CD4-positive, CD25-positive, alpha-beta regulatory T cell (primary cell): ENCODE results near the gene TRIM45. TPM values are rescaled to one million over a fixed set of nuclear protein-coding genes. Genes with fewer than 3 reads are reported as not detected.
"Not testable (repeated sequence)": the region's sequence is repeated elsewhere in the genome, so short reads cannot be mapped to it uniquely, and the experiment has no call there.

ENCODE experiments used
- ATAC-seq, 2 donors: fragments of 150-1000 bp; cut with Tn5 transposase; one replicate each; pipeline ENCODE4 v1.10.0; 2021; ENCODE audit warnings: low read depth in 2 of 2, moderate number of reproducible peaks in 2 of 2, moderate library complexity in 1 of 2
- DNase-seq, 3 donors: peaks; one replicate each; pipeline versions ENCODE4 v3.0.0 to v3.0.0-alpha.2; 2012 to 2022; ENCODE audit warnings: mixed read lengths in 1 of 3
- H3K27ac ChIP-seq: one replicate; pipeline ENCODE4 v1.7.0; 2013; ENCODE audit warnings: mild to moderate bottlenecking, low read length; ENCODE audit not compliant: insufficient read depth, poor library complexity, severe bottlenecking
- H3K27me3 ChIP-seq: one replicate; pipeline ENCODE4 v1.7.0; 2013; ENCODE audit warnings: low read length; ENCODE audit not compliant: control insufficient read depth, insufficient read depth
- H3K36me3 ChIP-seq: one replicate; pipeline ENCODE4 v1.7.0; 2013; ENCODE audit warnings: mild to moderate bottlenecking, low read length, moderate library complexity; ENCODE audit not compliant: control insufficient read depth, insufficient read depth
- H3K4me1 ChIP-seq: 2 replicates; pipeline ENCODE4 v1.7.0; 2013; ENCODE audit warnings: mild to moderate bottlenecking, low read length; ENCODE audit not compliant: insufficient read depth, control insufficient read depth, poor library complexity, severe bottlenecking
- H3K4me3 ChIP-seq: one replicate; pipeline ENCODE4 v1.7.0; 2013; ENCODE audit warnings: low read depth, mild to moderate bottlenecking, low read length, moderate library complexity
- H3K9me3 ChIP-seq, 2 experiments: 1 replicate in 1 of 2; 2 replicates in 1 of 2; pipeline ENCODE4 v1.7.0; 2013; ENCODE audit warnings: low read length in 2 of 2, mild to moderate bottlenecking in 1 of 2, moderate library complexity in 1 of 2; ENCODE audit not compliant: control insufficient read depth in 2 of 2
- H3K27ac Mint-ChIP-seq, 3 donors: one replicate each; pipeline ENCODE4 v1.8.0; 2020 to 2022; ENCODE audit warnings: mild to moderate bottlenecking in 3 of 3, mixed read lengths in 3 of 3, moderate library complexity in 2 of 3
- H3K27me3 Mint-ChIP-seq: one replicate; pipeline ENCODE4 v1.8.0; 2022; ENCODE audit warnings: mild to moderate bottlenecking, mixed read lengths
- H3K36me3 Mint-ChIP-seq: one replicate; pipeline ENCODE4 v1.8.0; 2020; ENCODE audit warnings: mixed read lengths
- H3K4me1 Mint-ChIP-seq, 4 donors: one replicate each; pipeline ENCODE4 v1.8.0; 2020 to 2022; ENCODE audit warnings: mixed read lengths in 4 of 4, mild to moderate bottlenecking in 1 of 4
- H3K4me3 Mint-ChIP-seq, 4 donors: one replicate each; pipeline ENCODE4 v1.8.0; 2020 to 2022; ENCODE audit warnings: mild to moderate bottlenecking in 4 of 4, mixed read lengths in 4 of 4, moderate library complexity in 3 of 4
- H3K9me3 Mint-ChIP-seq, 7 donors: one replicate each; pipeline ENCODE4 v1.8.0; 2020 to 2022; ENCODE audit warnings: mixed read lengths in 7 of 7, mild to moderate bottlenecking in 3 of 7, moderate library complexity in 2 of 7
- polyA plus RNA-seq, 4 donors: library from polyadenylated mRNA; unstranded; fragments of 300-500 nt; fragmentation: Illumina TruSeq; gene quantifications; one replicate each; pipeline ENCODE4 v1.2.3, GENCODE V29; 2021
- total RNA-seq: library from RNA; stranded (reverse); gene quantifications from one replicate; pipeline ENCODE4 v1.2.3, GENCODE V29; 2022

The TRIM45 gene
- total and polyA plus RNA-seq, 5 donors from 2014 or later, result 0.05 to 0.84 (median 0.11) TPM; not detected in 1

- not testable (repeated sequence) for DNase-seq, H3K36me3 Mint-ChIP-seq, H3K9me3 ChIP-seq, ATAC-seq, H3K27ac ChIP-seq, H3K27ac Mint-ChIP-seq, H3K4me3 Mint-ChIP-seq, H3K4me3 ChIP-seq, H3K4me1 Mint-ChIP-seq, H3K36me3 ChIP-seq, H3K27me3 ChIP-seq, H3K4me1 ChIP-seq, H3K9me3 Mint-ChIP-seq
- peaks cover 28% of the 10 kb centered on the region for H3K27me3 Mint-ChIP-seq
Measured at GRCh38 chr1:117151305-117151704, 29.8 kb upstream of the TRIM45 start.

GRCh38 chr1:117150316-117150715 lies 28.8 kb upstream of the TRIM45 start:
- no peaks in the 10 kb centered on the region for H3K9me3 ChIP-seq
- no peaks in the 10 kb centered on the region for H3K4me1 ChIP-seq
- peaks cover 0 to 10% (median 0%) of the 10 kb centered on the region in 7 donors for H3K9me3 Mint-ChIP-seq
- no peaks in the 10 kb centered on the region for H3K36me3 ChIP-seq
- no peak overlapping the region for H3K4me3 Mint-ChIP-seq
- H3K27me3 ChIP-seq, result peaks cover 4% of the 10 kb centered on the region
- no peak overlapping the region for H3K27ac ChIP-seq
- H3K4me1 Mint-ChIP-seq, result no peaks in the 10 kb centered on the region
- no peak overlapping the region for H3K27ac Mint-ChIP-seq
- ATAC-seq (no peak), DNase-seq (no peak)
- H3K36me3 Mint-ChIP-seq, result no peaks in the 10 kb centered on the region
- peaks cover 36% of the 10 kb centered on the region for H3K27me3 Mint-ChIP-seq
- no peak overlapping the region for H3K4me3 ChIP-seq

- Mint-ChIP-seq H3K4me1 (no peaks in the 10 kb centered on the region), H3K27ac (no peak overlapping the region), H3K27me3 (peaks cover 50% of the 10 kb centered on the region), H3K4me3 (no peak overlapping the region), H3K36me3 (no peaks in the 10 kb centered on the region), H3K9me3 (peaks cover 0 to 10% (median 0%) of the 10 kb centered on the region in 7 donors)
- peaks cover 4% of the 10 kb centered on the region for H3K27me3 ChIP-seq
- ATAC-seq (no peak), DNase-seq (no peak)
- no peaks in the 10 kb centered on the region for H3K9me3 ChIP-seq
- H3K36me3 ChIP-seq, result no peaks in the 10 kb centered on the region
- H3K4me1 ChIP-seq, result no peaks in the 10 kb centered on the region
- H3K27ac ChIP-seq, result no peak overlapping the region
- H3K4me3 ChIP-seq, result no peak overlapping the region
Measured at GRCh38 chr1:117147856-117148588, 26.5 kb upstream of the TRIM45 start.

- H3K4me1 ChIP-seq, result no peaks in the 10 kb centered on the region
- no peak for ATAC-seq
- no peaks in the 10 kb centered on the region for H3K36me3 Mint-ChIP-seq
- no peak overlapping the region for H3K27ac Mint-ChIP-seq
- peaks cover 50% of the 10 kb centered on the region for H3K27me3 Mint-ChIP-seq
- H3K27me3 ChIP-seq, result peaks cover 4% of the 10 kb centered on the region
- H3K4me1 Mint-ChIP-seq, result no peaks in the 10 kb centered on the region
- no peaks in the 10 kb centered on the region for H3K9me3 ChIP-seq
- H3K4me3 ChIP-seq, result no peak overlapping the region
- no peak overlapping the region for H3K27ac ChIP-seq
- no peak for DNase-seq
- no peaks in the 10 kb centered on the region for H3K36me3 ChIP-seq
- H3K9me3 Mint-ChIP-seq, result peaks cover 0 to 10% (median 0%) of the 10 kb centered on the region in 7 donors
- no peak overlapping the region for H3K4me3 Mint-ChIP-seq
Measured at GRCh38 chr1:117147341-117147831, 25.8 kb upstream of the TRIM45 start.

GRCh38 chr1:117146575-117147340 lies 25.2 kb upstream of the TRIM45 start:
- Histone ChIP-seq H3K27me3 (peaks cover 4% of the 10 kb centered on the region), H3K9me3 (no peaks in the 10 kb centered on the region), H3K4me3 (no peak overlapping the region), H3K4me1 (no peaks in the 10 kb centered on the region), H3K36me3 (no peaks in the 10 kb centered on the region), H3K27ac (no peak overlapping the region)
- Mint-ChIP-seq H3K27me3 (peaks cover 50% of the 10 kb centered on the region), H3K27ac (no peak overlapping the region), H3K36me3 (no peaks in the 10 kb centered on the region), H3K9me3 (peaks cover 0 to 10% (median 0%) of the 10 kb centered on the region in 7 donors), H3K4me3 (no peak overlapping the region), H3K4me1 (no peaks in the 10 kb centered on the region)
- ATAC-seq (no peak), DNase-seq (no peak)

GRCh38 chr1:117146072-117146471 lies 24.5 kb upstream of the TRIM45 start:
- Histone ChIP-seq H3K27ac (no peak overlapping the region), H3K36me3 (no peaks in the 10 kb centered on the region), H3K4me1 (no peaks in the 10 kb centered on the region), H3K4me3 (no peak overlapping the region), H3K9me3 (no peaks in the 10 kb centered on the region), H3K27me3 (peaks cover 4% of the 10 kb centered on the region)
- H3K27me3 Mint-ChIP-seq, result peaks cover 55% of the 10 kb centered on the region
- no peaks in the 10 kb centered on the region for H3K4me1 Mint-ChIP-seq
- H3K4me3 Mint-ChIP-seq, result no peak overlapping the region
- H3K9me3 Mint-ChIP-seq, result peaks cover 0 to 6% (median 0%) of the 10 kb centered on the region in 7 donors
- DNase-seq (no peak), ATAC-seq (no peak)
- H3K27ac Mint-ChIP-seq, result no peak overlapping the region
- no peaks in the 10 kb centered on the region for H3K36me3 Mint-ChIP-seq

- Mint-ChIP-seq H3K9me3 (peaks cover 0 to 4% (median 0%) of the 10 kb centered on the region in 7 donors), H3K4me3 (no peak overlapping the region), H3K27me3 (peaks cover 43% of the 10 kb centered on the region), H3K4me1 (no peaks in the 10 kb centered on the region), H3K36me3 (no peaks in the 10 kb centered on the region), H3K27ac (no peak overlapping the region)
- Histone ChIP-seq H3K27ac (no peak overlapping the region), H3K4me1 (no peaks in the 10 kb centered on the region), H3K27me3 (no peaks in the 10 kb centered on the region), H3K36me3 (no peaks in the 10 kb centered on the region), H3K4me3 (no peak overlapping the region), H3K9me3 (no peaks in the 10 kb centered on the region)
- DNase-seq, result no peak
- no peak for ATAC-seq
Measured at GRCh38 chr1:117143871-117144270, 22.3 kb upstream of the TRIM45 start.
